IPS-NIHi7 (cell line): Measurements from ENCODE around the gene TP53TG3C.
"Not testable (repeated sequence)": the region's sequence is repeated elsewhere in the genome, so short reads cannot be mapped to it uniquely, and the experiment has no call there.

Source experiments
- DNase-seq: peaks from one replicate; pipeline ENCODE4 v3.0.0; 2012; ENCODE audit warnings: mixed read lengths; ENCODE audit errors: extremely low spot score

The TP53TG3C gene

GRCh38 chr16:33193926-33194325, at the start of gene TP53TG3C:
Gene TP53TG3C, plus strand, starts transcription at chr16:33194226. Its CDS starts 68 bp downstream, at chr16:33194294.
- not testable (repeated sequence) for DNase-seq
